HEK293 (cell line): ENCODE data around the gene COX20.

Experiments
- BCL11B ChIP-seq: fragments of 450-650 bp; formaldehyde crosslinking; IDR thresholded peaks from 2 replicates; pipeline ENCODE4 v1.5.1; 2016; ENCODE audit warnings: low read depth, missing biosample characterization, missing genetic modification characterization
- GLI4 ChIP-seq: fragments of 450-650 bp; formaldehyde crosslinking; IDR thresholded peaks from 2 replicates; pipeline ENCODE4 v1.5.1; 2016; ENCODE audit warnings: missing biosample characterization, missing genetic modification characterization
- HOXD13 ChIP-seq: sonication (generic); formaldehyde crosslinking; IDR thresholded peaks from 2 replicates; pipeline ENCODE4 v1.8.0; 2022; ENCODE audit warnings: missing genetic modification reagents, borderline replicate concordance
- INSM2 ChIP-seq: fragments of 450-650 bp; formaldehyde crosslinking; IDR thresholded peaks from 2 replicates; pipeline ENCODE4 v1.5.1; 2016; ENCODE audit warnings: missing biosample characterization, missing genetic modification characterization
- KLF1 ChIP-seq: fragments of 450-650 bp; formaldehyde crosslinking; IDR thresholded peaks from 2 replicates; pipeline ENCODE4 v1.5.1; 2016; ENCODE audit warnings: missing biosample characterization, missing genetic modification characterization
- MEIS1 ChIP-seq: sonication (generic); formaldehyde crosslinking; IDR thresholded peaks from 2 replicates; pipeline ENCODE4 v1.8.1; 2022; ENCODE audit warnings: missing genetic modification reagents, mild to moderate bottlenecking, borderline replicate concordance
- MZF1 ChIP-seq: fragments of 450-650 bp; formaldehyde crosslinking; IDR thresholded peaks from 2 replicates; pipeline ENCODE4 v1.5.1; 2017; ENCODE audit warnings: missing biosample characterization, missing genetic modification characterization, borderline replicate concordance
- OSR2 ChIP-seq: fragments of 450-650 bp; formaldehyde crosslinking; IDR thresholded peaks from 2 replicates; pipeline ENCODE4 v1.5.1; 2016; ENCODE audit warnings: missing biosample characterization, missing genetic modification characterization
- REPIN1 ChIP-seq: fragments of 450-650 bp; formaldehyde crosslinking; IDR thresholded peaks from 2 replicates; pipeline ENCODE4 v1.5.1; 2017; ENCODE audit warnings: missing biosample characterization, missing genetic modification characterization, low read depth
- SALL2 ChIP-seq: fragments of 450-650 bp; formaldehyde crosslinking; IDR thresholded peaks from 2 replicates; pipeline ENCODE4 v1.5.0; 2017; ENCODE audit warnings: missing biosample characterization, mild to moderate bottlenecking, missing genetic modification characterization, borderline replicate concordance
- SCRT2 ChIP-seq: fragments of 450-650 bp; formaldehyde crosslinking; IDR thresholded peaks from 2 replicates; pipeline ENCODE4 v1.5.1; 2016; ENCODE audit warnings: missing biosample characterization, missing genetic modification characterization
- SETDB1 ChIP-seq: IDR thresholded peaks from one replicate; pipeline ENCODE4 v1.6.1; 2017; ENCODE audit warnings: mild to moderate bottlenecking, low read length, moderate library complexity, mixed read lengths; ENCODE audit not compliant: insufficient read length
- SP3 ChIP-seq: fragments of 450-650 bp; formaldehyde crosslinking; IDR thresholded peaks from 2 replicates; pipeline ENCODE4 v1.5.1; 2016; ENCODE audit warnings: missing biosample characterization, missing genetic modification characterization
- SP7 ChIP-seq: fragments of 450-650 bp; formaldehyde crosslinking; IDR thresholded peaks from 2 replicates; pipeline ENCODE4 v1.5.1; 2016; ENCODE audit warnings: missing biosample characterization, missing genetic modification characterization
- TCF7L2 ChIP-seq: IDR thresholded peaks from 2 replicates; pipeline ENCODE4 v1.6.1; 2011; ENCODE audit warnings: low read depth, mild to moderate bottlenecking, inconsistent platforms, low read length, moderate library complexity, borderline replicate concordance
- WT1 ChIP-seq: fragments of 450-650 bp; formaldehyde crosslinking; IDR thresholded peaks from 2 replicates; pipeline ENCODE4 v1.5.1; 2016; ENCODE audit warnings: missing biosample characterization, missing genetic modification characterization
- ZBTB7A ChIP-seq: fragments of 450-650 bp; formaldehyde crosslinking; IDR thresholded peaks from 2 replicates; pipeline ENCODE4 v1.5.1; 2016; ENCODE audit warnings: low read depth, missing biosample characterization, missing genetic modification characterization
- ZFP37 ChIP-seq: fragments of 450-650 bp; formaldehyde crosslinking; IDR thresholded peaks from 2 replicates; pipeline ENCODE4 v1.5.1; 2016; ENCODE audit warnings: missing biosample characterization, missing genetic modification characterization
- ZNF132 ChIP-seq: fragments of 450-650 bp; formaldehyde crosslinking; IDR thresholded peaks from 2 replicates; pipeline ENCODE4 v1.5.1; 2017; ENCODE audit warnings: missing biosample characterization, missing genetic modification characterization, borderline replicate concordance
- ZNF140 ChIP-seq: fragments of 450-650 bp; formaldehyde crosslinking; IDR thresholded peaks from 2 replicates; pipeline ENCODE4 v1.5.1; 2016; ENCODE audit warnings: missing biosample characterization, missing genetic modification characterization
- ZNF148 ChIP-seq: fragments of 450-650 bp; formaldehyde crosslinking; IDR thresholded peaks from 2 replicates; pipeline ENCODE4 v1.5.0; 2017; ENCODE audit warnings: missing biosample characterization, missing genetic modification characterization, borderline replicate concordance
- ZNF175 ChIP-seq: fragments of 450-650 bp; formaldehyde crosslinking; IDR thresholded peaks from 2 replicates; pipeline ENCODE4 v1.5.1; 2016; ENCODE audit warnings: missing biosample characterization, missing genetic modification characterization
- ZNF248 ChIP-seq: fragments of 450-650 bp; formaldehyde crosslinking; IDR thresholded peaks from 2 replicates; pipeline ENCODE4 v1.5.1; 2017; ENCODE audit warnings: missing biosample characterization, missing genetic modification characterization
- ZNF324 ChIP-seq: fragments of 450-650 bp; formaldehyde crosslinking; IDR thresholded peaks from 2 replicates; pipeline ENCODE4 v1.5.1; 2016; ENCODE audit warnings: missing biosample characterization, missing genetic modification characterization
- ZNF335 ChIP-seq: fragments of 450-650 bp; formaldehyde crosslinking; conservative IDR thresholded peaks from 2 replicates; pipeline ENCODE4 v1.5.1; 2016; ENCODE audit warnings: missing biosample characterization, missing genetic modification characterization
- ZNF362 ChIP-seq: fragments of 450-650 bp; formaldehyde crosslinking; IDR thresholded peaks from 2 replicates; pipeline ENCODE4 v1.5.1; 2016; ENCODE audit warnings: missing biosample characterization, missing genetic modification characterization
- ZNF692 ChIP-seq: fragments of 450-650 bp; formaldehyde crosslinking; IDR thresholded peaks from 2 replicates; pipeline ENCODE4 v1.5.1; 2016; ENCODE audit warnings: missing biosample characterization, missing genetic modification characterization
- ZNF747 ChIP-seq: fragments of 450-650 bp; formaldehyde crosslinking; IDR thresholded peaks from 2 replicates; pipeline ENCODE4 v1.5.1; 2016; ENCODE audit warnings: missing biosample characterization, missing genetic modification characterization
- ZNF776 ChIP-seq: fragments of 450-650 bp; formaldehyde crosslinking; IDR thresholded peaks from 2 replicates; pipeline ENCODE4 v1.5.0; 2017; ENCODE audit warnings: missing biosample characterization, missing genetic modification characterization, borderline replicate concordance
- TF ChIP-seq, protein P1 (sequence below): fragments of 450-650 bp; formaldehyde crosslinking; IDR thresholded peaks from 2 replicates; pipeline ENCODE4 v1.5.1; 2016; ENCODE audit warnings: missing biosample characterization, missing genetic modification characterization
- TF ChIP-seq, protein P2 (sequence below): fragments of 450-650 bp; formaldehyde crosslinking; IDR thresholded peaks from 2 replicates; pipeline ENCODE4 v1.5.1; 2016; ENCODE audit warnings: missing biosample characterization, missing genetic modification characterization

The COX20 gene

DNA sequence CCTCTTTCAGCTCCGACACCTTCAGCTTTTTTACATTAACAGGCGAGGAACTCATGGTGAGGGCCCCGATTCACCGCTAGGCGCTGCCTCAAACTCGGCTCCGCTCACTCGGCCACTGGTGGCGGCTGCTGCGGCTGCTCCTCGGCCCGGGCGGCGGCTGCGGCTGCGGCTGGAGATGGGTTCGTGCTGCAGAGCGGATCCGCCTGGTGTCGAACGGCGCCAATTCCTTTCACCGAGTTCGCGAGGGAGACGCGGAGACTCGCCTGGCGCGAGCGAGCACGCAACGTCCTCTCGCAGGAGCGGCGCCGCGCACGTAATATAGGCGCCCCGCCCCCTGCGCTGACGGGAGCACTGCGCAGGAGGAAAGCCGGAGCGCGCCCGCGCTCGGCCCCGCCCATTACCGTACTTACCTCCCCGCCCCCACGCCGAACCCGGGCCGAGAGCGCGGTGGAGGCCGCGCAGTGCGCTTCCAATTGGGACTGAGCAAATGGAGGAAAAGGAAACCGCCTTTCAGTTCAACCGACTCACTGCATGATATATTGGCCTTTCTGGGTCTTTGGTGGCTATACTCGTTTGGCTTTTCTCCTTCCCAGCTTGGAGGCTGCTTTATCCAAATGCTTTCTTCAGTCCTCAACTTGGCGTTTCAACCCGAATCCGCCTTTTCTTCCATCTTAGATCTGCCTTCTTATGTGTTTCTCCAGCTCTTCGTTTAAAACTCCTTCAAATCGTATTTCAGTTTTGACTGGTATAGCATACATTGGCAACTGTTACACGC, 29.0 kb downstream of the COX20 start, which contains the start of gene HNRNPU (continued):
- peak; percentile 69 for TF ChIP-seq SCRT2 (tag by site-specific recombination)
- no peak for TF ChIP-seq ZNF132 (tag by site-specific recombination)
- TF ChIP-seq GLI4 = no peak; the same call in 1 of the 2 replicates
- peak; percentile 92 for TF ChIP-seq SP3
- no peak for TF ChIP-seq BCL11B (tag by site-specific recombination)
- TF ChIP-seq ZFP37 (tag by site-specific recombination) = peak; percentile 76
- TF ChIP-seq OSR2 (tag by site-specific recombination) = peak; percentile 42; the same call in 1 of the 2 replicates
- TF ChIP-seq INSM2 (tag by site-specific recombination) = 0 out of 2 replicates have a peak, but pooled peaks have one; percentile 20
- peak; percentile 57; the same call in 1 of the 2 replicates for TF ChIP-seq ZNF692
- TF ChIP-seq, protein P1, sequence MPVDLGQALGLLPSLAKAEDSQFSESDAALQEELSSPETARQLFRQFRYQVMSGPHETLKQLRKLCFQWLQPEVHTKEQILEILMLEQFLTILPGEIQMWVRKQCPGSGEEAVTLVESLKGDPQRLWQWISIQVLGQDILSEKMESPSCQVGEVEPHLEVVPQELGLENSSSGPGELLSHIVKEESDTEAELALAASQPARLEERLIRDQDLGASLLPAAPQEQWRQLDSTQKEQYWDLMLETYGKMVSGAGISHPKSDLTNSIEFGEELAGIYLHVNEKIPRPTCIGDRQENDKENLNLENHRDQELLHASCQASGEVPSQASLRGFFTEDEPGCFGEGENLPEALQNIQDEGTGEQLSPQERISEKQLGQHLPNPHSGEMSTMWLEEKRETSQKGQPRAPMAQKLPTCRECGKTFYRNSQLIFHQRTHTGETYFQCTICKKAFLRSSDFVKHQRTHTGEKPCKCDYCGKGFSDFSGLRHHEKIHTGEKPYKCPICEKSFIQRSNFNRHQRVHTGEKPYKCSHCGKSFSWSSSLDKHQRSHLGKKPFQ = no peak
- TF ChIP-seq ZNF140 (tag by site-specific recombination) = no peak
- TF ChIP-seq MEIS1 (CRISPR knock-in tag) = no peak
- peak; percentile 71 for TF ChIP-seq KLF1
- TF ChIP-seq, protein P2, sequence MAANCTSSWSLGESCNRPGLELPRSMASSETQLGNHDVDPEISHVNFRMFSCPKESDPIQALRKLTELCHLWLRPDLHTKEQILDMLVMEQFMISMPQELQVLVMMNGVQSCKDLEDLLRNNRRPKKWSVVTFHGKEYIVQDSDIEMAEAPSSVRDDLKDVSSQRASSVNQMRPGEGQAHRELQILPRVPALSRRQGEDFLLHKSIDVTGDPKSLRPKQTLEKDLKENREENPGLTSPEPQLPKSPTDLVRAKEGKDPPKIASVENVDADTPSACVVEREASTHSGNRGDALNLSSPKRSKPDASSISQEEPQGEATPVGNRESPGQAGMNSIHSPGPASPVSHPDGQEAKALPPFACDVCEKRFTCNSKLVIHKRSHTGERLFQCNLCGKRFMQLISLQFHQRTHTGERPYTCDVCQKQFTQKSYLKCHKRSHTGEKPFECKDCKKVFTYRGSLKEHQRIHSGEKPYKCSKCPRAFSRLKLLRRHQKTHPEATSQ = peak; percentile 11; the same call in 1 of the 2 replicates
- no peak for TF ChIP-seq ZBTB7A (tag by site-specific recombination)
- no peak for TF ChIP-seq TCF7L2
- 0 out of 2 replicates have a peak, but pooled peaks have one; percentile 46 for TF ChIP-seq HOXD13
- no peak for TF ChIP-seq ZNF776 (tag by site-specific recombination)
- TF ChIP-seq ZNF248 (tag by site-specific recombination) = no peak
- no peak for TF ChIP-seq ZNF148 (tag by site-specific recombination)
- no peak for TF ChIP-seq SETDB1
- no peak for TF ChIP-seq MZF1 (tag by site-specific recombination)
- TF ChIP-seq ZNF747 = no peak
- peak; percentile 83 for TF ChIP-seq ZNF335 (tag by site-specific recombination)
- TF ChIP-seq REPIN1 (tag by site-specific recombination) = no peak
- TF ChIP-seq ZNF175 = no peak
- peak; percentile 6; the same call in 1 of the 2 replicates for TF ChIP-seq WT1 (tag by site-specific recombination)
- TF ChIP-seq ZNF324 = no peak; the same call in none of the 2 replicates
- no peak; the same call in 1 of the 2 replicates for TF ChIP-seq ZNF362 (tag by site-specific recombination)
- TF ChIP-seq SALL2 (tag by site-specific recombination) = no peak
- peak; percentile 78 for TF ChIP-seq SP7 (tag by site-specific recombination)
